ENCODE measurements around the gene DNM3.

DNM3 gene

GRCh38 chr1:171931752-171932151 lies 90.5 kb downstream of the DNM3 start:
- FAIRE-seq, result no peak

GRCh38 chr1:171934664-171935063 lies 93.4 kb downstream of the DNM3 start:
- FAIRE-seq, result no peak

- FAIRE-seq, result no peak
Observed at GRCh38 chr1:171935086-171935485, 93.8 kb downstream of the DNM3 start.

GRCh38 chr1:171935664-171936063 lies 94.4 kb downstream of the DNM3 start:
- FAIRE-seq, result no peak

GRCh38 chr1:171937938-171938337 lies 96.6 kb downstream of the DNM3 start:
- FAIRE-seq, result no peak

- FAIRE-seq, result no peak
Observed at GRCh38 chr1:171939740-171940139, 98.4 kb downstream of the DNM3 start.

- FAIRE-seq, result no peak
Observed at GRCh38 chr1:171940368-171940767, 99.1 kb downstream of the DNM3 start.

- no peak for FAIRE-seq
Observed at GRCh38 chr1:171941920-171942319, 100.6 kb downstream of the DNM3 start.

- FAIRE-seq, result no peak
Observed at GRCh38 chr1:171943973-171944561, 102.8 kb downstream of the DNM3 start.

GRCh38 chr1:171948511-171948910 lies 107.2 kb downstream of the DNM3 start:
- no peak for FAIRE-seq

GRCh38 chr1:171949316-171949715 lies 108.0 kb downstream of the DNM3 start:
- no peak for FAIRE-seq

- no peak for FAIRE-seq
Observed at GRCh38 chr1:171953835-171954234, 112.5 kb downstream of the DNM3 start.

GRCh38 chr1:171954361-171954760 lies 113.1 kb downstream of the DNM3 start:
- no peak for FAIRE-seq

- no peak for FAIRE-seq
Observed at GRCh38 chr1:171961861-171962260, 120.6 kb downstream of the DNM3 start.

GRCh38 chr1:171963762-171964161 lies 122.5 kb downstream of the DNM3 start:
- no peak for FAIRE-seq

GRCh38 chr1:171965777-171966176 lies 124.5 kb downstream of the DNM3 start:
- no peak for FAIRE-seq

- FAIRE-seq, result no peak
Observed at GRCh38 chr1:171966426-171967220, 125.3 kb downstream of the DNM3 start.

GRCh38 chr1:171969226-171969625 lies 127.9 kb downstream of the DNM3 start:
- no peak for FAIRE-seq

- FAIRE-seq, result no peak
Observed at GRCh38 chr1:171969813-171970212, 128.5 kb downstream of the DNM3 start.

GRCh38 chr1:171972846-171973245 lies 131.5 kb downstream of the DNM3 start:
- no peak for FAIRE-seq

- no peak for FAIRE-seq
Observed at GRCh38 chr1:171973421-171973820, 132.1 kb downstream of the DNM3 start.

- FAIRE-seq, result no peak
Observed at GRCh38 chr1:171981303-171981702, 140.0 kb downstream of the DNM3 start.

- peak; percentile 88 for FAIRE-seq
Observed at GRCh38 chr1:171983584-171983983, 142.3 kb downstream of the DNM3 start.

- no peak for FAIRE-seq
Observed at GRCh38 chr1:171984262-171984661, 143.0 kb downstream of the DNM3 start.
